HG03457 (cell line): ENCODE results near the gene PRKAG2.
"Not testable (repeated sequence)": the region's sequence is repeated elsewhere in the genome, so short reads cannot be mapped to it uniquely, and the experiment has no call there.

Experiments used
- ATAC-seq: cut with Tn5 transposase; IDR thresholded peaks from one replicate; pipeline ENCODE4 v1.9.1; 2021; ENCODE audit warnings: moderate number of reproducible peaks; ENCODE audit not compliant: unreplicated experiment

Gene PRKAG2

GRCh38 chr7:151573046-151573445 lies 303.9 kb downstream of the PRKAG2 start:
- not testable (repeated sequence) for ATAC-seq

- no peak for ATAC-seq
Observed at GRCh38 chr7:151572136-151572535, 304.8 kb downstream of the PRKAG2 start.

GRCh38 chr7:151571471-151571870 lies 305.4 kb downstream of the PRKAG2 start:
- no peak for ATAC-seq

GRCh38 chr7:151570366-151570915 lies 306.5 kb downstream of the PRKAG2 start:
- ATAC-seq, result no peak

GRCh38 chr7:151568956-151569940 lies 307.7 kb downstream of the PRKAG2 start:
- no peak for ATAC-seq

- ATAC-seq, result no peak
Observed at GRCh38 chr7:151566897-151567320, 310.0 kb downstream of the PRKAG2 start.

GRCh38 chr7:151565541-151565940 lies 311.4 kb downstream of the PRKAG2 start:
- ATAC-seq, result no peak

GRCh38 chr7:151560243-151560642 lies 316.7 kb downstream of the PRKAG2 start:
- no peak for ATAC-seq

- no peak for ATAC-seq
Observed at GRCh38 chr7:151559557-151560183, 317.2 kb downstream of the PRKAG2 start.

- ATAC-seq, result no peak
Observed at GRCh38 chr7:151558575-151558974, 318.3 kb downstream of the PRKAG2 start.

- ATAC-seq, result no peak
Observed at GRCh38 chr7:151556592-151556991, 320.3 kb downstream of the PRKAG2 start.

GRCh38 chr7:151553356-151553755 lies 323.6 kb downstream of the PRKAG2 start:
- no peak for ATAC-seq

GRCh38 chr7:151552352-151553028 lies 324.4 kb downstream of the PRKAG2 start:
- ATAC-seq, result no peak

GRCh38 chr7:151551820-151552219 lies 325.1 kb downstream of the PRKAG2 start:
- ATAC-seq, result no peak

GRCh38 chr7:151550656-151551286 lies 326.1 kb downstream of the PRKAG2 start:
- no peak for ATAC-seq

- no peak for ATAC-seq
Observed at GRCh38 chr7:151549644-151550043, 327.3 kb downstream of the PRKAG2 start.

GRCh38 chr7:151549083-151549482 lies 327.8 kb downstream of the PRKAG2 start:
- ATAC-seq, result no peak

GRCh38 chr7:151544183-151544582 lies 332.7 kb downstream of the PRKAG2 start:
- no peak for ATAC-seq

GRCh38 chr7:151542606-151543130 lies 334.2 kb downstream of the PRKAG2 start:
- ATAC-seq, result no peak

GRCh38 chr7:151541709-151542499 lies 335.0 kb downstream of the PRKAG2 start:
- ATAC-seq, result no peak
